Measurements from ENCODE around the gene PLA2G5.

Gene PLA2G5

GRCh38 chr1:20141466-20141865, 71.5 kb downstream of the PLA2G5 start:
- Histone ChIP-seq H3K4me3 (ENCODE audit: low read length) (no peak overlapping the region), H3K36me3 (ENCODE audit: insufficient read depth, low read length) (no peaks in the 10 kb centered on the region), H3K4me2 (ENCODE audit: low read length) (no peak overlapping the region), H3K27me3 (ENCODE audit: control insufficient read depth, insufficient read depth, low read length) (peaks cover 23% of the 10 kb centered on the region), H3K9ac (ENCODE audit: low read depth, low read length) (no peak overlapping the region), H3K9me3 (replicated peaks; ENCODE audit: low read length) (no peaks in the 10 kb centered on the region), H3K4me1 (ENCODE audit: control insufficient read depth, insufficient read depth, low read length) (no peaks in the 10 kb centered on the region)
